ENCODE data around the gene IL18BP. TPM values are rescaled to one million over a fixed set of nuclear protein-coding genes. Genes with fewer than 3 reads are reported as not detected.
A peak's percentile ranks its signal among the peaks of the same experiment; 100 is the strongest.

IL18BP gene
- total RNA-seq, 1 experiment from 2014 or later: 18.2 TPM

DNA sequence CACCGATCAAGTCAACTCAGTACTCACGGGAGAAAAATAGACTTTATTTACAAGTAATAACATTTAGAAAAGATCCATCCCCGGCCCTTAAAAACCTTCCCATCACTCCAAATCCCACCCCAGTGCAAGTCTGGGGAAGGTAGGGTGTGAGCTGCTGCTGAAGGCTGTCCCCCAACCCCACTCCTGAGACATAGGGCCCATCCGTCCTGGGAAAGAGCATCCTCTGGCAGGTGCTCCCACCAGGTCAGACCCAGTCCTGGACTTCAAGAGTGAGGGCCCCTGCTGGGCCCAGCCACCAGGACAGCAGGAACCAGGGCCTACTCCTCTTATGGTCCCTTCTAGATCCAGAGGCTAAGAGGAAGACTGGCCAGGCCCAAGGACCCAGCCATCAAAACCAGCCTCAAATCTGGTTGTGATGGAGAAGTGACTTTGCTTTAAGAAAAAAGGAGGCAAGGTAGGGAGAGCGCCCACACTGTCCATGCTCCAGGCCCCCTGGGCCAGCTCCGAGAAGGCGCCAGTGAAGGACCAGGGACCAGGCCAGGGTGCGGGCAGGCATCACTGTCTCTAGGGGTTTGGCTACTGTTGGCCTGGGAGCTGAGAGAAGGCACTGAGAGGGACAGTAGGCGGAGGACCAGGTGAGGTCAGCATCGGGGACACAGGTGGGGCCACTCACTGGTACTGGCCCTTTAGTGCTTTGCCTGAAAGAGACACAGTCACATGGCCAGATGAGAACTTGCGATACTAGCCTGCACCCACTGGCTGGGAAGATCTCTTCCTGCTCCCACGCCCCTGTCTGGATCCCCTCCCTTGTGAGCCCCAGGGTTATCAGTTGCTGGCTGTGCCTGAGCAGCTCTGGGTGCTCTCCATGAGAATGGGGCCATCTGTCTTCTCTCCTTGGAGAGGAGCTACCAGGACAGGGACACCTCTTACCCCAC lies 4.4 kb downstream of the IL18BP start:
- H3K4me3 ChIP-seq (ENCODE audit: low read depth in 2 of 2, low read length in 2 of 2): no peak overlapping the region
- 0 out of 2 replicates have a peak, but pooled peaks cover 5% of the 10 kb centered on the region for H3K4me1 ChIP-seq (ENCODE audit: control insufficient read depth, insufficient read depth, low read length)
- intact Hi-C loops (cut with micrococcal nuclease; ENCODE audit: unreplicated experiment): no loop called here
- in situ Hi-C loops (cut with HindIII; ENCODE audit: low pct_unique_long_range_greater_than_20kb, low sequenced_read_pairs): no loop called here
- DNase-seq (ENCODE audit: low read depth, low spot score): no peak
- H3K27me3 ChIP-seq (ENCODE audit: control insufficient read depth, insufficient read depth, low read length): no peaks in the 10 kb centered on the region
- ATAC-seq: peak; percentile 5; the same call in 1 of the 2 replicates
- CTCF ChIA-PET: no interaction called here
- H3K27ac ChIP-seq (ENCODE audit: low read length): no peak overlapping the region
- H3K36me3 ChIP-seq (ENCODE audit: control insufficient read depth, insufficient read depth, low read length): peaks cover 10% of the 10 kb centered on the region
- BruUV-seq (replicated peaks): TSS peak; percentile 93
- POLR2A ChIA-PET: no interaction called here
- H3K9me3 ChIP-seq (ENCODE audit: control insufficient read depth, insufficient read depth, low read depth, low read length): no peaks in the 10 kb centered on the region
- TF ChIP-seq POLR2AphosphoS5 (IDR thresholded peaks at IDR 0.05; ENCODE audit: low read depth, low read length) (0 out of 2 replicates have a peak, but pooled peaks have one; percentile 1), TCF7L2 (IDR thresholded peaks at IDR 0.05; ENCODE audit: low read depth, low read length) (no peak)

DNA sequence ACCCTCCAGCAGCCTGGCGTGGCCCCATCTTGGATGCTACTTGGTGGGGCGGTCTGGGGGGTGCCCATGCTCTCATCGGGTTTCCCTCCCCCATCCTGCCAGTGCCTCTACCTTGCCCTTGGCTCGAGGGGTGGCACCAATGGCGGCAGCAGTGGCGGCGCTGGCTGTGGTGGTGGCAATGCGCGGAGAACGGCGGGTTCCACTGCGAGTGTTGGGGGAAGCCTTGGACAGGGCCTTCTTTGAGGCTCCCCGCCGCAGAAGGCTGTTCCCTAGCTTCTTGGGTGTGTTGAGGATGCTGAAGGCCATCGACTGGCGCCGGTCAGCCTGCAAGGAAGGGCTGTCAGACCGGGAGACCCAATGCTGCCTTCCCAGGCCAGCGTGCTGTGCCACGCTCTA lies 5.1 kb downstream of the IL18BP start:
- ChIA-PET CTCF (no interaction called here), POLR2A (no interaction called here)
- in situ Hi-C loops (cut with HindIII; ENCODE audit: low pct_unique_long_range_greater_than_20kb, low sequenced_read_pairs) (no loop called here), intact Hi-C loops (cut with micrococcal nuclease; ENCODE audit: unreplicated experiment) (no loop called here)
- H3K27ac ChIP-seq (ENCODE audit: low read length): no peak overlapping the region
- ATAC-seq: no peak
- DNase-seq (ENCODE audit: low read depth, low spot score): no peak
- no peak overlapping the region for H3K4me3 ChIP-seq (ENCODE audit: low read depth in 2 of 2, low read length in 2 of 2)
- H3K36me3 ChIP-seq (ENCODE audit: control insufficient read depth, insufficient read depth, low read length): peaks cover 15% of the 10 kb centered on the region
- BruUV-seq (replicated peaks): no TSS peak
- no peaks in the 10 kb centered on the region for H3K27me3 ChIP-seq (ENCODE audit: control insufficient read depth, insufficient read depth, low read length)
- 0 out of 2 replicates have a peak, but pooled peaks cover 5% of the 10 kb centered on the region for H3K4me1 ChIP-seq (ENCODE audit: control insufficient read depth, insufficient read depth, low read length)
- no peak for TF ChIP-seq REST (IDR thresholded peaks at IDR 0.05; ENCODE audit: insufficient read depth in 1 of 2, low read depth in 2 of 2, low read length in 1 of 2)
- TF ChIP-seq, protein P1, sequence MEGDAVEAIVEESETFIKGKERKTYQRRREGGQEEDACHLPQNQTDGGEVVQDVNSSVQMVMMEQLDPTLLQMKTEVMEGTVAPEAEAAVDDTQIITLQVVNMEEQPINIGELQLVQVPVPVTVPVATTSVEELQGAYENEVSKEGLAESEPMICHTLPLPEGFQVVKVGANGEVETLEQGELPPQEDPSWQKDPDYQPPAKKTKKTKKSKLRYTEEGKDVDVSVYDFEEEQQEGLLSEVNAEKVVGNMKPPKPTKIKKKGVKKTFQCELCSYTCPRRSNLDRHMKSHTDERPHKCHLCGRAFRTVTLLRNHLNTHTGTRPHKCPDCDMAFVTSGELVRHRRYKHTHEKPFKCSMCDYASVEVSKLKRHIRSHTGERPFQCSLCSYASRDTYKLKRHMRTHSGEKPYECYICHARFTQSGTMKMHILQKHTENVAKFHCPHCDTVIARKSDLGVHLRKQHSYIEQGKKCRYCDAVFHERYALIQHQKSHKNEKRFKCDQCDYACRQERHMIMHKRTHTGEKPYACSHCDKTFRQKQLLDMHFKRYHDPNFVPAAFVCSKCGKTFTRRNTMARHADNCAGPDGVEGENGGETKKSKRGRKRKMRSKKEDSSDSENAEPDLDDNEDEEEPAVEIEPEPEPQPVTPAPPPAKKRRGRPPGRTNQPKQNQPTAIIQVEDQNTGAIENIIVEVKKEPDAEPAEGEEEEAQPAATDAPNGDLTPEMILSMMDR (IDR thresholded peaks at IDR 0.05): no peak
- TF ChIP-seq TCF7L2 (IDR thresholded peaks at IDR 0.05; ENCODE audit: low read depth, low read length): no peak
- no peak for TF ChIP-seq SIN3A (IDR thresholded peaks at IDR 0.05; ENCODE audit: borderline replicate concordance, insufficient read depth, low read depth, low read length)
- TF ChIP-seq POLR2AphosphoS5 (IDR thresholded peaks at IDR 0.05; ENCODE audit: low read depth, low read length): no peak
- H3K9me3 ChIP-seq (ENCODE audit: control insufficient read depth, insufficient read depth, low read depth, low read length): no peaks in the 10 kb centered on the region
